SK-N-SH treated with all-trans-retinoic acid at 6 μM for 48 hours (cell line): ENCODE measurements around the gene YPEL2.

ENCODE experiments used
- ATAC-seq: fragments of 200-7000 bp; cut with Tn5 transposase; 3 replicates; pipeline ENCODE4 v1.9.1; 2020; ENCODE audit warnings: mild to moderate bottlenecking, moderate library complexity
- ARNTL ChIP-seq: fragments of 450-650 bp; formaldehyde crosslinking; IDR thresholded peaks from 2 replicates; pipeline ENCODE4 v1.5.0; 2020; ENCODE audit warnings: low read depth, mild to moderate bottlenecking, moderate library complexity, borderline replicate concordance
- BACH2 ChIP-seq: fragments of 250-450 bp; sonication (Bioruptor Pico); IDR thresholded peaks from 2 replicates; pipeline ENCODE4 v1.9.0; 2021; ENCODE audit warnings: mild to moderate bottlenecking, borderline replicate concordance
- ESRRG ChIP-seq: fragments of 250-450 bp; sonication (Bioruptor Pico); IDR thresholded peaks from 2 replicates; pipeline ENCODE4 v1.6.1; 2021; ENCODE audit warnings: mild to moderate bottlenecking
- ISL1 ChIP-seq: fragments of 250-450 bp; sonication (Bioruptor Pico); IDR thresholded peaks from 2 replicates; pipeline ENCODE4 v2.1.2; 2022; ENCODE audit warnings: mild to moderate bottlenecking, moderate library complexity
- OSR1 ChIP-seq: fragments of 250-450 bp; sonication (Bioruptor Pico); IDR thresholded peaks from 2 replicates; pipeline ENCODE4 v1.8.0; 2022; ENCODE audit warnings: moderate library complexity, mild to moderate bottlenecking, inconsistent platforms
- PPARA ChIP-seq: fragments of 250-450 bp; sonication (Bioruptor Pico); IDR thresholded peaks from 2 replicates; pipeline ENCODE4 v1.5.0; 2020; ENCODE audit warnings: mild to moderate bottlenecking, borderline replicate concordance
- RARB ChIP-seq: fragments of 250-450 bp; sonication (Bioruptor Pico); IDR thresholded peaks from 2 replicates; pipeline ENCODE4 v1.8.0; 2021; ENCODE audit warnings: mild to moderate bottlenecking, moderate library complexity
- SNAI2 ChIP-seq: fragments of 250-450 bp; sonication (Bioruptor Pico); IDR thresholded peaks from 2 replicates; pipeline ENCODE4 v1.5.0; 2020; ENCODE audit warnings: mild to moderate bottlenecking, moderate library complexity
- TCF4 ChIP-seq: fragments of 250-450 bp; sonication (Bioruptor Pico); IDR thresholded peaks from 2 replicates; pipeline ENCODE4 v1.8.0; 2021; ENCODE audit warnings: mild to moderate bottlenecking, moderate library complexity, borderline replicate concordance
- ZC3H10 ChIP-seq: fragments of 250-450 bp; sonication (Bioruptor Pico); IDR thresholded peaks from 2 replicates; pipeline ENCODE4 v1.5.1; 2021; ENCODE audit warnings: mild to moderate bottlenecking, moderate library complexity
- ZFP3 ChIP-seq: fragments of 250-450 bp; sonication (Bioruptor Pico); IDR thresholded peaks from 2 replicates; pipeline ENCODE4 v1.5.0; 2020; ENCODE audit warnings: mild to moderate bottlenecking, moderate library complexity
- ZNF565 ChIP-seq: fragments of 450-650 bp; formaldehyde crosslinking; conservative IDR thresholded peaks from 2 replicates; pipeline ENCODE4 v1.5.0; 2020; ENCODE audit warnings: low read depth, mild to moderate bottlenecking, moderate library complexity
- ZNF70 ChIP-seq: fragments of 450-650 bp; formaldehyde crosslinking; IDR thresholded peaks from 2 replicates; pipeline ENCODE4 v1.5.0; 2020; ENCODE audit warnings: mild to moderate bottlenecking, moderate library complexity
- ZNF8 ChIP-seq: fragments of 450-650 bp; formaldehyde crosslinking; IDR thresholded peaks from 2 replicates; pipeline ENCODE4 v1.5.0; 2020; ENCODE audit warnings: mild to moderate bottlenecking, moderate library complexity
- TF ChIP-seq, protein P1 (sequence below): fragments of 250-450 bp; sonication (Bioruptor Pico); IDR thresholded peaks from 2 replicates; pipeline ENCODE4 v1.5.1; 2020; ENCODE audit warnings: low read depth, mild to moderate bottlenecking, moderate library complexity
- TF ChIP-seq, protein P2 (sequence below): fragments of 250-450 bp; sonication (Bioruptor Pico); IDR thresholded peaks from 2 replicates; pipeline ENCODE4 v1.5.0; 2020; ENCODE audit warnings: mild to moderate bottlenecking, moderate library complexity
- TF ChIP-seq, protein P3 (sequence below): fragments of 250-450 bp; sonication (Bioruptor Pico); IDR thresholded peaks from 2 replicates; pipeline ENCODE4 v1.8.0; 2021; ENCODE audit warnings: low read depth, mild to moderate bottlenecking, moderate library complexity, borderline replicate concordance
- TF ChIP-seq, protein P4 (sequence below): fragments of 250-450 bp; sonication (Bioruptor Pico); IDR thresholded peaks from 2 replicates; pipeline ENCODE4 v1.8.0; 2020; ENCODE audit warnings: mild to moderate bottlenecking, moderate library complexity, borderline replicate concordance
- TF ChIP-seq, protein P5 (sequence below): fragments of 250-450 bp; sonication (Bioruptor Pico); IDR thresholded peaks from 2 replicates; pipeline ENCODE4 v1.5.1; 2021; ENCODE audit warnings: mild to moderate bottlenecking, moderate library complexity

Gene YPEL2

DNA sequence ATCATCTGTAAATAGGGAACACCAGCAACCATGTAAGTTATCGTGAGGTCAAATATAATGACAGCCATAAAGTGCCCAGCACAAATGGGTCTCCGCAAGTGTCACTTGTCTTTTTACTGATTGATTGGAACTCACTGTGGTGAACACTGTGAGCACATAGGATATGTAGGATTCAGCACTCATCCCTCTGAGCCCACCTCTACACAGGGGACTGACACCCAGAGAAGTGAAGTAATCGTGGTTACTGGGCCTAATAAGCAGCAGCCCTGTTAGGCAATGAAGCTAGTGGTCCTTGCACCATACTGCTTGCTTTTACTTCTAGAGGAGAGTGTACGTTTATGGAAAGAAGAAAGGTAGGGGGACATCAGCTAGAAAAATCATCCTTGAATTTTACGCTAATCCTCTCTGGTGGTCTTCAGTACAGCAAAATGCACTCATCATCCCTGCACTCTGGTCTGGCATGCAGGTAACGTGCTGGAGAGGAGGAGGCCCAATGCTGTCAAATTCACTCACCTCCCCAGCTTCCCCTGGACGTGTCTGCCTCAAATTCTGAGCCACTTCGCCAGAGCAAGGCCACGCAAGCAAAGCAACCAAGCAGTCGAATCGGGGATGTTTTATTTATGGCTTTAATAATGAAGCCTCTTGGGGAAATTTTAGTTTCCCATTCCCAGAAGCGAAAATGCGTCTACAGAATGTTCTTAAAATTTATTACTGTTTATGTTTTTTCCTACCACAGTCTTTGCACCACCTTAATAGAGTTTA, 74.7 kb downstream of the YPEL2 start:
- TF ChIP-seq, protein P1, sequence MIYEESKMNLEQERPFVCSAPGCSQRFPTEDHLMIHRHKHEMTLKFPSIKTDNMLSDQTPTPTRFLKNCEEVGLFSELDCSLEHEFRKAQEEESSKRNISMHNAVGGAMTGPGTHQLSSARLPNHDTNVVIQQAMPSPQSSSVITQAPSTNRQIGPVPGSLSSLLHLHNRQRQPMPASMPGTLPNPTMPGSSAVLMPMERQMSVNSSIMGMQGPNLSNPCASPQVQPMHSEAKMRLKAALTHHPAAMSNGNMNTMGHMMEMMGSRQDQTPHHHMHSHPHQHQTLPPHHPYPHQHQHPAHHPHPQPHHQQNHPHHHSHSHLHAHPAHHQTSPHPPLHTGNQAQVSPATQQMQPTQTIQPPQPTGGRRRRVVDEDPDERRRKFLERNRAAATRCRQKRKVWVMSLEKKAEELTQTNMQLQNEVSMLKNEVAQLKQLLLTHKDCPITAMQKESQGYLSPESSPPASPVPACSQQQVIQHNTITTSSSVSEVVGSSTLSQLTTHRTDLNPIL (CRISPR knock-in tag), result no peak
- no peak for TF ChIP-seq OSR1 (CRISPR knock-in tag)
- no peak for TF ChIP-seq BACH2
- TF ChIP-seq, all 23 proteins: peak for 0
- no peak for ATAC-seq

DNA sequence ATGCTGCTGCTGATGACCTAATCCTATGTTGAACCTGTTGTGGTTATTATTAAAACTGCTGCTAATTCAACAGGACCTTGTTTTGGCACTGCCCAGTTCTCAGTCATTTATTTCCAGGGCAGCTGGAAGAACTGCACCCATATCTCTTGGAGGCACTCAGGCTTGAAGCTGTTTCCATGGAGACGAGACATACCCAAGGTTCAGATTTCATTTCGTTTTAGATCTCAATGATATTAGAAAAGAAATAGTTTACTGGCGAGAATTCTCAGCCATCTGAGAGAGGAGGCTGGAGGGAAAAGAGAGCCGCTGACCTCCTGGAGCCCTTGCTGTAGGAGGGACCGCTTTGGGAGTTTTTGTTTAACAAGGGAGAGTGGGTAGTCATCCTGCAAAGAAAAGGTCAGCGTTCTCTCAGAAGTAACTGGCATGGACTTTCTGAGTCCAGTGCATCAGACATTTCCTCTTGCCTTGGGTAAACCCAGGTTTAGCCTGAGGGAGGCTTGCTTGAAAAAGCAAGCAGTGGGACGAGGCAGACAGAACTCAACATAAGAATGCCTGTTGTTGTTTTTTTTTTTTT, 75.4 kb downstream of the YPEL2 start:
- peak; percentile 97 for ATAC-seq
- TF ChIP-seq, protein P2, sequence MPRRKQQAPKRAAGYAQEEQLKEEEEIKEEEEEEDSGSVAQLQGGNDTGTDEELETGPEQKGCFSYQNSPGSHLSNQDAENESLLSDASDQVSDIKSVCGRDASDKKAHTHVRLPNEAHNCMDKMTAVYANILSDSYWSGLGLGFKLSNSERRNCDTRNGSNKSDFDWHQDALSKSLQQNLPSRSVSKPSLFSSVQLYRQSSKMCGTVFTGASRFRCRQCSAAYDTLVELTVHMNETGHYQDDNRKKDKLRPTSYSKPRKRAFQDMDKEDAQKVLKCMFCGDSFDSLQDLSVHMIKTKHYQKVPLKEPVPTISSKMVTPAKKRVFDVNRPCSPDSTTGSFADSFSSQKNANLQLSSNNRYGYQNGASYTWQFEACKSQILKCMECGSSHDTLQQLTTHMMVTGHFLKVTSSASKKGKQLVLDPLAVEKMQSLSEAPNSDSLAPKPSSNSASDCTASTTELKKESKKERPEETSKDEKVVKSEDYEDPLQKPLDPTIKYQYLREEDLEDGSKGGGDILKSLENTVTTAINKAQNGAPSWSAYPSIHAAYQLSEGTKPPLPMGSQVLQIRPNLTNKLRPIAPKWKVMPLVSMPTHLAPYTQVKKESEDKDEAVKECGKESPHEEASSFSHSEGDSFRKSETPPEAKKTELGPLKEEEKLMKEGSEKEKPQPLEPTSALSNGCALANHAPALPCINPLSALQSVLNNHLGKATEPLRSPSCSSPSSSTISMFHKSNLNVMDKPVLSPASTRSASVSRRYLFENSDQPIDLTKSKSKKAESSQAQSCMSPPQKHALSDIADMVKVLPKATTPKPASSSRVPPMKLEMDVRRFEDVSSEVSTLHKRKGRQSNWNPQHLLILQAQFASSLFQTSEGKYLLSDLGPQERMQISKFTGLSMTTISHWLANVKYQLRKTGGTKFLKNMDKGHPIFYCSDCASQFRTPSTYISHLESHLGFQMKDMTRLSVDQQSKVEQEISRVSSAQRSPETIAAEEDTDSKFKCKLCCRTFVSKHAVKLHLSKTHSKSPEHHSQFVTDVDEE (CRISPR knock-in tag), result 0 out of 2 replicates have a peak, but pooled peaks have one; percentile 37
- TF ChIP-seq ISL1 (CRISPR knock-in tag) (peak; percentile 51; the same call in 1 of the 2 replicates), PPARA (no peak), ARNTL (CRISPR knock-in tag) (no peak)

DNA sequence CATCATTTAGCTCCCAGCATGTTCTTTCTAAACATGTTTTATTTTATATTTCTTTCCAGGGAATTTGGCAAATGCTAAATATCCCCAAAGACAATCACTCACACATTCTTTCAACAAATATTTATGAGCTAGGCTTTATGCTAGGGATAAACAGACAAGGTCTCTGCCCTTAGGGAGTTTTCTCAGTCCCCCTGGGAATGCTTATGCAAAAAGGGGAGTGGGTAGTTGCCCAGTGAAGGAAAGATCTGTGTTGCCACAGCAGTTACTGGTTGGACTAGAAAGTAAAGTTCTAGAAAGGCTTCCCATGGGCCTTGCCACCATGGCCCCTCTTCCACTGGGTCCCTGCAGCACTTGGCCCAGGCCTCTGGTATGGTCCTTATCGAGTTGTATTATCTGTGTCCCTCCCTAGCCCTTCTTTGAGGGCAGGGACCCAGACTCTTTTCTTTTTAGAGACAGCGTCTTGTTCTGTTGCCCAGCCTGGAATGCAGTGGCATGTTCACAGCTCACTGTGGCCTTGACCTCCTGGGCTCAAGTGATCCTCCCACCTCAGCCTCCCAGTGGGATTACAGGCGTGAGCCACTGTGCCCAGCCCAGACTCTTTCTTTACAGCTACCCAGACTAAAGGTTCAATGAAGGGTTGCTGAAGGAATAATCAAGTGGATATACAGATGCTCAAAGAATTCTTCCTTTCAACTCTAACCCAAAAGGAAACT, 78.0 kb downstream of the YPEL2 start:
- no peak for TF ChIP-seq ZNF565 (CRISPR knock-in tag)
- TF ChIP-seq ZNF70, result no peak
- TF ChIP-seq OSR1 (CRISPR knock-in tag), result no peak
- TF ChIP-seq, protein P3, sequence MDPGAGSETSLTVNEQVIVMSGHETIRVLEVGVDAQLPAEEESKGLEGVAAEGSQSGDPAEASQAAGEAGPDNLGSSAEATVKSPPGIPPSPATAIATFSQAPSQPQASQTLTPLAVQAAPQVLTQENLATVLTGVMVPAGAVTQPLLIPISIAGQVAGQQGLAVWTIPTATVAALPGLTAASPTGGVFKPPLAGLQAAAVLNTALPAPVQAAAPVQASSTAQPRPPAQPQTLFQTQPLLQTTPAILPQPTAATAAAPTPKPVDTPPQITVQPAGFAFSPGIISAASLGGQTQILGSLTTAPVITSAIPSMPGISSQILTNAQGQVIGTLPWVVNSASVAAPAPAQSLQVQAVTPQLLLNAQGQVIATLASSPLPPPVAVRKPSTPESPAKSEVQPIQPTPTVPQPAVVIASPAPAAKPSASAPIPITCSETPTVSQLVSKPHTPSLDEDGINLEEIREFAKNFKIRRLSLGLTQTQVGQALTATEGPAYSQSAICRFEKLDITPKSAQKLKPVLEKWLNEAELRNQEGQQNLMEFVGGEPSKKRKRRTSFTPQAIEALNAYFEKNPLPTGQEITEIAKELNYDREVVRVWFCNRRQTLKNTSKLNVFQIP (CRISPR knock-in tag), result no peak
- no peak for TF ChIP-seq ZNF8 (CRISPR knock-in tag)
- no peak for TF ChIP-seq ZFP3 (CRISPR knock-in tag)
- no peak for TF ChIP-seq BACH2
- TF ChIP-seq SNAI2 (CRISPR knock-in tag), result no peak
- TF ChIP-seq RARB (CRISPR knock-in tag), result no peak
- TF ChIP-seq TCF4 (CRISPR knock-in tag), result no peak
- TF ChIP-seq ESRRG (CRISPR knock-in tag), result no peak
- TF ChIP-seq, protein P2 (CRISPR knock-in tag), result no peak
- TF ChIP-seq, protein P4, sequence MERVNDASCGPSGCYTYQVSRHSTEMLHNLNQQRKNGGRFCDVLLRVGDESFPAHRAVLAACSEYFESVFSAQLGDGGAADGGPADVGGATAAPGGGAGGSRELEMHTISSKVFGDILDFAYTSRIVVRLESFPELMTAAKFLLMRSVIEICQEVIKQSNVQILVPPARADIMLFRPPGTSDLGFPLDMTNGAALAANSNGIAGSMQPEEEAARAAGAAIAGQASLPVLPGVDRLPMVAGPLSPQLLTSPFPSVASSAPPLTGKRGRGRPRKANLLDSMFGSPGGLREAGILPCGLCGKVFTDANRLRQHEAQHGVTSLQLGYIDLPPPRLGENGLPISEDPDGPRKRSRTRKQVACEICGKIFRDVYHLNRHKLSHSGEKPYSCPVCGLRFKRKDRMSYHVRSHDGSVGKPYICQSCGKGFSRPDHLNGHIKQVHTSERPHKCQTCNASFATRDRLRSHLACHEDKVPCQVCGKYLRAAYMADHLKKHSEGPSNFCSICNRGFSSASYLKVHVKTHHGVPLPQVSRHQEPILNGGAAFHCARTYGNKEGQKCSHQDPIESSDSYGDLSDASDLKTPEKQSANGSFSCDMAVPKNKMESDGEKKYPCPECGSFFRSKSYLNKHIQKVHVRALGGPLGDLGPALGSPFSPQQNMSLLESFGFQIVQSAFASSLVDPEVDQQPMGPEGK (CRISPR knock-in tag), result no peak
- no peak for TF ChIP-seq ZC3H10
- TF ChIP-seq, protein P5, sequence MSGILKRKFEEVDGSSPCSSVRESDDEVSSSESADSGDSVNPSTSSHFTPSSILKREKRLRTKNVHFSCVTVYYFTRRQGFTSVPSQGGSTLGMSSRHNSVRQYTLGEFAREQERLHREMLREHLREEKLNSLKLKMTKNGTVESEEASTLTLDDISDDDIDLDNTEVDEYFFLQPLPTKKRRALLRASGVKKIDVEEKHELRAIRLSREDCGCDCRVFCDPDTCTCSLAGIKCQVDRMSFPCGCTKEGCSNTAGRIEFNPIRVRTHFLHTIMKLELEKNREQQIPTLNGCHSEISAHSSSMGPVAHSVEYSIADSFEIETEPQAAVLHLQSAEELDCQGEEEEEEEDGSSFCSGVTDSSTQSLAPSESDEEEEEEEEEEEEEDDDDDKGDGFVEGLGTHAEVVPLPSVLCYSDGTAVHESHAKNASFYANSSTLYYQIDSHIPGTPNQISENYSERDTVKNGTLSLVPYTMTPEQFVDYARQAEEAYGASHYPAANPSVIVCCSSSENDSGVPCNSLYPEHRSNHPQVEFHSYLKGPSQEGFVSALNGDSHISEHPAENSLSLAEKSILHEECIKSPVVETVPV (CRISPR knock-in tag), result no peak
- no peak for ATAC-seq
